NCI-H524 treated with DMSO at 0.1 percent for 48 hours (cell line): ENCODE results near the gene ENPP3.

Source experiments
- DNase-seq: peaks from one replicate; lab custom pipeline; 2025; lab: John Stamatoyannopoulos, UW

ENPP3 gene

DNA sequence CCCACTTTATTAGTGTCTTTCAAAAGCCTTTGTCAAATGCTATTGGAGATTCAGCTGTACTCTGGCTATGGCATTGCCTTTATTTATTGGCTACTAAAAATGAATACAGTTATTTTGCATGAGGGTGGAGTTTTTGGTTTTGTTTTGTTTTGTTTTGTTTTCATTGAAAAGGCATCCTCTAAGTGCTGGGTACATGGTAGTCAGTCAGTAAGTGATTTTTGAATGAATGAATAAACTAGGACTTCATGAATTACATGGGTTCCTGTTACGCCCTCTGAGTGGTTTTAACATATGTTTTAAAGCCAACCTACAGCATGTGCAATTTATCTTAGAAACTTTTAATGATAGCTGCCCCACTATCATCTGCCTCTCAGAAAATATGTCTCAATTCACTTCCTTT lies 131.9 kb downstream of the ENPP3 start:
- no peak for DNase-seq

- DNase-seq = no peak
Observed at GRCh38 chr6:131769385-131770141, 132.5 kb downstream of the ENPP3 start.

GRCh38 chr6:131770776-131771175 lies 133.7 kb downstream of the ENPP3 start:
- no peak for DNase-seq

DNA sequence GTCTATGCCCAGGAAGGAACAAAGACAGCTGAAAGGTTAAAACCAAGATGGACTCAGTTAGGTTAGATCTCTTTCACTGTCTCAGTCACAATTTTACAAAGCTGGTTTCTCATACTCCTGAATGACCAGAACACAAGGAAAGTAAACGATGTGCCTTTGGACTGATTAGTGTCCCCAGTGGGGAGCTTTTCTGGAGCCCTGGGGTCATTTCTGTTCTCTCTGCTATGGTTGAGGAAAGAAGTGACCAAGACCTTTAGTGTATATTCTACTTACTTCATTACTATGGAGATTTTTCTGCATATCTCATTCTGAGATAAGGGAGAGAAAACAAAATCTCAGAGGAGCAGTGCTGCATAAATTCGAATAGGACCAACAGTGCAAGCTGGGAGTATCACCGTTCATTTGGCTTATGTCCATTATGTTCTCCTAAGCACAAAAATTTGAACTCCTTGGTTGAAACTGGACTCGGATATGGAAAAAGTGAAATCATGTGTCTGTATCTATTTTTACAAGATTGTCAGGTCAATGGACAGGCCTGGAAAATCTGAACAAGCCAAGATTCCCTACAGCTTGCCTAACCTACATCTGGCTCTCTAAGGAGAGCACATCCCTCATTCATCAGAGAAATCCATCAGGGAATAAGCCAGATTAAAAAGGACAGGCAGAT lies 136.3 kb downstream of the ENPP3 start:
- DNase-seq = no peak

DNA sequence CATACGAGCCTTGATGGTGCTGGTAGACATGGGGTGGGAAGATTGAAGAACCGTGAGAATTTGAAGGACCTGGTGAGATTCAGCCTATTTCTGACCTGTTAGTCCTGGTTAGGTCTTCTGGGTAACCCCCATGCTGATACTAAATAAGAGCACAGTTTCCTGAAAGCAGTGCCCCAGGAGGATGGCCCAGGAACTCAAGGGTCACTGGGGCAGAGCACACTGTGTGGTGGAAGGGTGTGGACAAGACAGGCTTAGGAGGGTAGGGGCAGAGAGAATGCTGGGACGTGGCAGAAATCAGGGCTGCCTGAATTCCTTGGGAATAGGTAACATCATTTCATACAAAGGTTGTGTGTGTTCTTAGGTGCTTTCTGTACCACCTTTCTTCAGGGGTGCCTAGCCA lies 138.8 kb downstream of the ENPP3 start:
- DNase-seq = no peak

DNA sequence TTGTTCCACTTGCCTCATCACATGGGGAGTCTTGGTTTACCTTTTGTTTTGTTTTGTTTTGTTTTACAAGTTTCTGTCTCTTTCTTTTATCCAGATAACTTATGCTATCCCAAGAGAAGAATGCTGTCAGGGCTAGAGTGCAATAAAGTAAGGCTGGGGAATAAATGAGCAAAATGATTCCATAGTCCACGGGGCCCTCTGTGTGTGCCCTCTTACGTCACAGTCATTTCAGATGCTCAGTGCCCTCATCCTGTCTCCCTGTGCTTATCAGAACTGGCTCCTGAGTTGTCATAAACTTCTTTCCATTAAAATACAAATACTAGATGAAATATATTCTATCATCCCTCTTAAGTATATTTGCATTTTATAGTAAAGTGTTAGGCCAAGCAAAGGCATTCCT lies 139.9 kb downstream of the ENPP3 start:
- no peak for DNase-seq

GRCh38 chr6:131778169-131778568 lies 141.1 kb downstream of the ENPP3 start:
- no peak for DNase-seq

GRCh38 chr6:131779304-131779703 lies 142.2 kb downstream of the ENPP3 start:
- DNase-seq = no peak

DNA sequence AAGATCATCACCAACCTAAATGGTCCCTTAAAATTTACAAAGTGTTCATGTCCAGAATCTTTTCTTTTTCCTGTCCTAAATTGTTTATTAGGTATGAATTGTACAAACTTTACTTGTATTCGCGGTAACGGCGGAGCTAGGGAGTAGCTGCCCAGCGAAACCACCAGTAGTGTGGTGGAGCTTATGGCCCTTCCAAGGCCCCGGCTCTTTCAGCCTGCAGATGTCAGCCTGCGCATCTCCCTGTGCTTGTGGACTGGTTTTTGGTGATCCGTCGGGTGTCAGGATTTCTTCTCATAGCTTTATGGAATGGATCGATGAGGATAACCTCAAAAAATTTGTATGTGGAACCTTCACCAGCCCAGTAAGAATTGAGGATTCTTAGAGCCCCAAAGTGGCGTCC lies 143.5 kb downstream of the ENPP3 start:
- no peak for DNase-seq

GRCh38 chr6:131781687-131782086 lies 144.6 kb downstream of the ENPP3 start:
- no peak for DNase-seq

DNA sequence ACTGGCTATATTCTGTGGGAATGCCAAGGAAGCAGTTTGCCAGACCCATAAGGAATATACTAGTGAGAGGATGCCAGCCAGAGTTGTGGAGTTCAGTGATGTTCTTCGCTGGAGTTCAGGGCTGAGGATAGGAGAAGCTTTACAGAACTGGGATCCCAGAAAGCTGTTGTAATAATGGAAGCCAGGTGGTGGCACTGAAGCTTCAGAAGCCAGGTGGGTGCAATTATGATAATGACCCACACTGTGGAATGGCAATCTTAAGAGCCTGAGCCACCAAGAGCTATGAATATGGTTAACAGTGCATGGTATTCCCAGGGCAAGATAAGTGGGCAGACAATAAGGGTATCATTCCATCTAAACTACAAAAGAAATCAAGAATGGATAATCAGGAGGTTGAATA lies 145.7 kb downstream of the ENPP3 start:
- no peak for DNase-seq

DNA sequence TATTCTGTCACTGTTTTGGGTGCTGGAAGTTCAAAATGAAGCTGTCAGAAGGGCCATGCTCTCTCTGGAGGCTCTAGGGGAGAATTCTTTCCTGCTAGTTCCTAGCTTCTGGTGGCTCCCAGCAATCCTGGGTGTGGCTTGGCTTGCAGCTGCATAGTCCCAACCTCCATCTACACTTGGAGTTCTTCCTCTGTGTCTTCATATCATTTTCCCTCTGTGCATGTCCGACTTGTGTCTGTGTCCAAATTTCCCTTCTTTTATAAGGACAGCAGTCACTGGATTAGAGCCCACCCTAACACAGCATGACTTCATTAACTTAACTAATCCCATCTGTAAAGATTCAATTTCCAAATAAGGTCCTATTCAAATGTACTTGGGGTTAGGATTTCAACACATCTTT lies 147.5 kb downstream of the ENPP3 start:
- DNase-seq = no peak

DNA sequence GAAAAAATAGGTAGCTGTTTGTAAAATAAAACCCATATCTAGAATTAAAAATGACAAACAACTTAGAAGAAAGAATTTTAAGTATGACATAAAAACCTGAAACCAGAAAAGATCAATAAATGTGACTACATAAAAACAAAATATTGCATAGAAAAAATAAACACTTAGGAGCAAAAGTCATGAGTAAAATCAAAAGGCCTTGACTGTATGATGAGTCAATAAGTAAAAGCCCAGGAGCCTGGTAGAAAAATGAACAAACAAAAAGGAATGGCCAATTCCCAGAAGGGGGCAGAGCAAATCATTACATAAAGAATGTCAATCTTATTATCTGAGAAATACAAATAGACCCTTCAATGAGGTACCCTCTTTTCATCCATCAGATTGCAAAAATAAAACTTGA lies 150.0 kb downstream of the ENPP3 start:
- no peak for DNase-seq

DNA sequence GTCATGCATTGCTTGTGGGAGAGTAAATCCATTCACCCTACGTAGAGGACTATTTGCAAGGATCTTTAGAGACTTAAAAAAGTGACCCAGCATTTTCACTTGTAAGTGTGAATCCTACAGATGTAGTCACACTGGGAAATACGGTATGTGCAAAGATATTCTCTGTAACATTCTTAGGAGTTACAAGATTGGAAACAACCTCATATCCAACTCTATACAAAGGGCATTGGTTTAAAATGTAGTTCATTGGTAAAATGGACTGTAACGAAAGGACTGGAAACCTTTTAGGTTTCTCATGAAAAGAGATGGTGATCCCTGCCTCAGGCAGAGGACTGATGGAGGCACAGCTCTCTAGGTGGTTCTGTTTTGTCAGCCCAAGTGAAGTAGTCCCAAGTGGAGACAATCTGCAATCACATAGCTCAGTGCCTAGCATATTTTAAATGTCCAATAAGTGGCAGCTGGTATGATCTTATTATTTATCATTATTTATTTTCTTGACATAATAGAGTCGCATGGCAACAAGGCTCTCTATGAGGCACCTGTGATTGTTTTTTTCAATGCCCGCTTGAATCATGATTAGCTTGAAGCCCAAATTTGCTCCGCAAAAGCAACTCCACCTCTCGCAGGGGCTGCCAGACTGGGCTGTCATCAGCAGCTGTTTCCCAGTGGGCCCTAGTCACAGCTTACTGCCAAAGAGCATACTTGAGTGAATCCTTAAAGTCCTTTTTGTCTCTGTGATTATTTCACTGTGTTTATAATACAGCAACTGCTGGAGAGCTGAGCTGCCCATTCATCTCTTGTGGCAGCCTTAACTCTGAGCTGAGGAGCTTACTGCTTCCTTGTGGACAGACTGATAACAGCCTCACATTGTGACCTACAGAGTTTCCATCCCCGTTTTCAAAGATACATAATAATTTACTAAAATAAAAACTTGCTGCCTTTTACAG lies 150.9 kb downstream of the ENPP3 start:
- DNase-seq = peak; percentile 87

DNA sequence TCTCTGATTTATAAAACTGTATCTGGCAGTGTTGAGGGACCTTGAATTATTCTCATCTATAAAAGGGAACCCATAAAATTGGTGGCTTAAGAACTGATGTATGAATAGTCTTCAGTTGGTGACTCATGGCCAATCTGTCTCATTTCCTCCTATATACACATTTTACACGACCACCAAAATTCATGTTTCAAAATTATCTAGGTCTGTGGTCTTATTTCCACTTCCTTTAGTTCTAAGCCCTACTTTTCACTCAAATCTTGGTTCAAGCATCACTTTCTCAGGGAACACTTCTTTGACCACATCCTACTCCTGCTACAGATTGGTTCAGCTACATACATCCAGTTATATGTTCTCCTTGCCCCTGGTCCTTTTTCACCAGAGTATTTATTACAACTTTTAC lies 152.1 kb downstream of the ENPP3 start:
- DNase-seq = no peak

DNA sequence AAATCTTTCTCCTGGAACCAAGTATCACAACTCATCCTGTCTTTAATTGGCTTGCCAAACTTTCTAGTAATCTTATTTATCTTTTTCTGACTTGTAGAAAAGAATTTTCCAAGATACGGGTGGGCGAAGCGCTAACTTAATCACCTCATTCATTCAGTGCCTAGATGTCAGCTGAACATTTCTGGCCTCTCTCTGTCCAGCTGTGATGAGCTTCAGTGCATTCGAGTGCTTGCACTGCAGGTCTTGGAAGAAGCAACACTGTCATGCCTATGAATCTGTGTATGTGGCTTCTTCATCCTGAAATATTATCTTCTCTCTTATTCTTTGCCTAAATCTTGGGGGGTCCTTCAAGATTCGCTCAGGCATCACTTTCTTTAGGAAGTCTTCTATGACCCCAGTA lies 154.4 kb downstream of the ENPP3 start:
- DNase-seq = no peak

DNA sequence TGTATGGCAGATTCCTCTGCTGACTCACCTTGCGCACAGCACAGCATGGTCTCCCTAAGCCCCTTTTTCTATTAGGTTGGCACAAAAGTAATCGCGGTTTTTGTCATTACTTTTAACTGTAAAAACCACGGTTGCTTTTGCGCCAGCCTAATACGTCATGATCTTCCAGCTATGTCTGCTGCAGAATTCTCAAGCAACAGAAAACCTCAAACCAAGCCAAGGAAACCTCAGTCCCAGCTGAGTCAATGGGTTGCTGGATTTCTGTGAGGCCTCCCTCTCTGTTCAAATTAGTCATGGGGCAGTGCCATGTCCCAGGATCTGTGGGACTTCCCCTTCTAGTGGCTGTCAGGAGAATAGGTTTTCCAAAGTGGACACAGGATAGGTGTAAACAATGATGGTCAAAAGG lies 155.0 kb downstream of the ENPP3 start:
- DNase-seq = no peak

DNA sequence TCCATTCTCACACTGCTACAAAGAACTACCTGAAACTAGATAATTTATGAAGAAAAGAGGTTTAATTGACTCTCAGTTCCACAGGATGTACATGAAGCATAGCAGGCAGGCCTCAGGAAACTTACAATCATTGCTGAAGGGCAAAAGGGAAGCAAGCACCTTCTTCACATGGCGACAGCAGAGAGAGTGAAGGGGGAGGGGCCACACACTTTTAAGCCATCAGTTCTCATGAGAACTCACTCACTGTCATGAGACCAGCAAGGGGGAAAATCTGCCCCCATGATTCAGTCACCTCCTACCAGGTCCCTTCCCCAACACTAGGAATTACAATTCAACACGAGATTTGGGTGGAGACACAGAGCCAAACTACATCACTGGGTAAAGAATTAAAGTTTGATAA lies 158.3 kb downstream of the ENPP3 start:
- DNase-seq = no peak
